Sciatic nerve (tissue), 2 donors: Measurements from ENCODE around the gene SLC35E2B. TPM values are rescaled to one million over a fixed set of nuclear protein-coding genes. Genes with fewer than 3 reads are reported as not detected.

ENCODE experiments used
- ATAC-seq: fragments of 200-7000 bp; cut with Tn5 transposase; one replicate; pipeline ENCODE4 v1.9.1; 2020; ENCODE audit warnings: mild to moderate bottlenecking, moderate library complexity
- DNase-seq: peaks from one replicate; pipeline ENCODE4 v3.0.0-alpha.2; 2020; ENCODE audit warnings: low spot score
- intact Hi-C: fragments of 100-400 bp; cut with DNase I; formaldehyde crosslinking; loops from one replicate; pipeline ENCODE4 v1.14.2; 2022
- total RNA-seq: library from RNA; stranded (reverse); fragmentation: NEBNext Ultra II Directional; extraction: Animal tissue kit (Norgen Biotek cat#: 25700); gene quantifications from one replicate; pipeline ENCODE4 v1.2.1, GENCODE V29; 2021
- donor health status: DM: no; HTN: no; CAD: no.
- donor health status: DM: no; HTN: no; CAD: no.

The SLC35E2B gene
- total RNA-seq, 1 donor from 2014 or later = 45.6 TPM

DNA sequence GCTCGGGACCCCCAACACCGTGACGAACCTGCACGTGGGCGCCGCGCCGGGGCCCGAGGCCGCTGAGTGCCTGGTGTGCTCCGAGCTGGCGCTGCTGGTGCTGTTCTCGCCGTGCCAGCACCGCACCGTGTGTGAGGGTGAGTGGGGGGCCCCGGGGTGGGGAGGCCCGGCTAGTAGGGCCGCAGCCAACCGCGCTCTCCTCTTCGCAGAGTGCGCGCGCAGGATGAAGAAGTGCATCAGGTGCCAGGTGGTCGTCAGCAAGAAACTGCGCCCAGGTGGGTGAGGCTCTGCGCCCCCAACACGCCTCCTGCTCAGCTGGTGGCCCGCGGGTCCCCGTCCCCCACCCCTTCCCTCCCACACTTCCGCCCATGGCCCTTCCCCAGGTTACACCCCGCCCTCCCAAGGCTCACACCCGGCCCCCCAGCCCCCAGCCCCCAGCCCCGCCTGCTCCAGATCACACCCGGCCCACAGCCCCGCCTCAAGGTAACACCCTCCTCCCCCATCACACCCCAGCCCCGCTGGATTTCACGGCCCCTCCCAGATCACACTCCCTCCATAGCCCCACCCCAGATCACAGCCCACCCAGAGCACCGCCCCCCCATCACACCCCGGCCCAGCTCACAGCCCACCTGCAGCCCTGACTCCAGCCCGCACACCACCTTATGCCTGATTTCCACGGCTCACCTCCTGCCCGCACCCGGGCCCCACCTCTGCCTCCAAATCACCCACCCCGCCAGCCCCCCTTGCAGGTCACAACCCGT lies 63.0 kb downstream of the SLC35E2B start:
- intact Hi-C loops = no loop called here
- DNase-seq = peak; percentile 61
- peak; percentile 1 for ATAC-seq

DNA sequence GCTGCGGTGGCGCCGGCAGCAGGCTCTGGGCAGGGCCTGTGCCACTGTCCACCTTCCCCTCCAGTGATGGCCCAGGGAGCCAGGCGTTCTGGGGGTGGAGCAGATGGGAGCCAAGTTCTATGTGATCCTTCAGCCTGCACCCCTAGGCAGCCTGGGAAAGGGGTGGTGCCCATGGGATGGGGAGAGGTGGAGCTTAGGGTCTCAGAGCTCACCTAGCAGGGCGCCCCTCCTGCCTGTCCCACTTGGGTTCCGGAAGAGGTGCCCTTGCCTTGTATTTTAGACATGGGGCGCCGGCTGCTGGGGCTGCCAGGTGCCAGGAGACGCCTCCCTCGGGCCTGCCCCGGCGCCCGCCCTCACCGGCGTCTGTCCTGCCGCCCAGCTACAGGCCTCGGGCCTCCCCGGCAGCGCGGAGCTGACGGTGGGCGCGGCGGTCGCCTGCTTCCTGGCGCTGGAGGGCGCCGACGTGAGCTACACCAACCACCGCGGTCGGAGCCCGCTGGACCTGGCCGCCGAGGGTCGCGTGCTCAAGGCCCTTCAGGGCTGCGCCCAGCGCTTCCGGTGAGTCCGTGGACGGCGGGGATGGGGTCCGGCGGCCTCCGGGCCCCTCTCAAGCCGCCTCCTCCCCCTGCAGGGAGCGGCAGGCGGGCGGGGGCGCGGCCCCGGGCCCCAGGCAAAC lies 63.7 kb downstream of the SLC35E2B start:
- DNase-seq = no peak
- no peak for ATAC-seq
- intact Hi-C loops = no loop called here

DNA sequence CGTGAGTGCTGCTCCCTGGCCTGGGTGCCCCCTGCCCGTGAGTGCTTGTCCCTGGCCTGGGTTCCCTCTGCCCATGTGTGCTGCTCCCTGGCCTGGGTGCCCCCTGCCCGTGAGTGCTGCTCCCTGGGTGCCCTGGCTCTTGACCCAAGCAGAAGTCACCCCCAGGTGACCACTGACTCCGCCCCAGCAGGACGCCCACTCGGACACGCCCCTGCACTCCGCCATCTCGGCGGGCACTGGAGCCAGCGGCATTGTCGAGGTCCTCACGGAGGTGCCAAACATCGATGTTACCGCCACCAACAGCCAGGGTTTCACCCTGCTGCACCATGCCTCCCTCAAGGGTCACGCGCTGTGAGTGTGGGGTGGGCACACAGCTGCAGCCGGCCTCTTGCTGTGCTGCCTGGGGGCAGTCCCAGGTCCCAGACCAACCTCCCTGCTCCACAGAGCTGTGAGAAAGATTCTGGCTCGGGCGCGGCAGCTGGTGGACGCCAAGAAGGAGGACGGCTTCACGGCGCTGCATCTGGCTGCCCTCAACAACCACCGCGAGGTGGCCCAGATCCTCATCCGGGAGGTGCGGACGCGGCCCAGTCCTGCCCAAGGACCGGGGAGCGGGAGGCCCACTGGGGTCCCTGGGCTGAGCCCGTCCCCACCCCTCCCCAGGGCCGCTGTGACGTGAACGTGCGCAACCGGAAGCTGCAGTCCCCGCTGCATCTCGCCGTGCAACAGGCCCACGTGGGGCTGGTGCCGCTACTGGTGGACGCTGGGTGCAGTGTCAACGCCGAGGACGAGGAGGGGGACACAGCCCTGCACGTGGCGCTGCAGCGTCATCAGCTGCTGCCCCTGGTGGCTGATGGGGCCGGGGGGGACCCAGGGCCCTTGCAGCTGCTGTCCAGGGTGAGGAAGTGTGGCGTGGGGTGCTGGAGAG lies 64.5 kb downstream of the SLC35E2B start:
- ATAC-seq = no peak
- intact Hi-C loops = no loop called here
- no peak for DNase-seq

DNA sequence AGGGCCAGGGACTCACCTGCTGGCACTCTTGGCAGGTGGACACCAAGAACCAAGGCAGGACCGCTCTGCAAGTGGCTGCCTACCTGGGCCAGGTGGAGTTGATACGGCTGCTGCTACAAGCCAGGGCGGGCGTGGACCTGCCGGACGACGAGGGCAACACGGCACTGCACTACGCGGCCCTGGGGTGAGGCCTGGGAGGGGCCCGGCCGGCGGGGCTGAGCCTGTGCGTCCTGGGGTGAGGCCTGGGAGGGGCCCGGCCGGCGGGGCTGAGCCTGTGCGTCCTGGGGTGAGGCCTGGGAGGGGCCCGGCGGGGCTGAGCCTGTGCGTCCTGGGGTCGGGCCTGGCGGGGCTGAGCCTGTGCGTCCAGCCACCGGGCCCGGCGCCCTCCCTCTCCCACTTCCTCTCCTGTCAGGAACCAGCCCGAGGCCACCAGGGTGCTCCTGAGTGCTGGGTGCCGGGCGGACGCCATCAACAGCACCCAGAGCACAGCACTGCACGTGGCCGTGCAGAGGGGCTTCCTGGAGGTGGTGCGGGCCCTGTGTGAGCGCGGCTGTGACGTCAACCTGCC lies 65.2 kb downstream of the SLC35E2B start:
- ATAC-seq (no peak), DNase-seq (no peak)
- intact Hi-C loops = no loop called here

DNA sequence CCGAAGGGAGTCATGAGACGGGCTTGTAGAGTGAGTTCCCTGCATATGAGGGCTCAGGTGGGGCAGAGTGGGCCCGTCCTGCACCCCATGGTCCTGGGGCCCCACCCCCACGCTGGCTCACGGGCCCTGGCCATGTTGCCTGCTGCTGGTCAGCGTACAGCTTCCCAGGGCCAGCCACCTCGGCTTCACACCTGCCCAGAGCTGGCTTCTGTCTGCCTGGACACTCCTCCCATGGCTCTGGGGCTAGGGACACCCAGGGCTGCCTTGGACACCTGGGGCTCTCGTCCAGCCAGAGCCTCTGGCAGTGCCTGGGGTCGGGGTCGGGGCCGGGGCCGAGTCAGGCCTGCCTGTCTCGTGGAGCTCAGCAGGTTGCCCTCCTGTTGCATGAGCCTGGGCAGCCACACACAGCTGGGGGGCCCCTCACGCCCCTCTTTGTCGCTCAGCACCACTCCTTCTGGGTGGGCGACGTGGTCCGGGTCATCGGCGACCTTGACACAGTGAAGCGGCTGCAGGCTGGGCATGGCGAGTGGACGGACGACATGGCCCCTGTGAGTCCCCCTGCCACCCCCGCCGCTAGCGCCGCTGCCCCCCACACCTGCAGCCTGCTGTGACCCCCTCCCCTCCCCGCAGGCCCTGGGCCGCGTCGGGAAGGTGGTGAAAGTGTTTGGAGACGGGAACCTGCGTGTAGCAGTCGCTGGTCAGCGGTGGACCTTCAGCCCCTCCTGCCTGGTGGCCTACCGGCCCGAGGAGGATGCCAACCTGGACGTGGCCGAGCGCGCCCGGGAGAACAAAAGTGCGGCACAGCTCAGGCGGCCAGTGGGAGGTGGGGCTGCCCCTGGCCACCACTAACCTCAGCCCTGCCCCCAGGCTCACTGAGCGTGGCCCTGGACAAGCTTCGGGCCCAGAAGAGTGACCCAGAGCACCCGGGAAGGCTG lies 66.1 kb downstream of the SLC35E2B start:
- no peak for DNase-seq
- intact Hi-C loops = no loop called here
- no peak for ATAC-seq

DNA sequence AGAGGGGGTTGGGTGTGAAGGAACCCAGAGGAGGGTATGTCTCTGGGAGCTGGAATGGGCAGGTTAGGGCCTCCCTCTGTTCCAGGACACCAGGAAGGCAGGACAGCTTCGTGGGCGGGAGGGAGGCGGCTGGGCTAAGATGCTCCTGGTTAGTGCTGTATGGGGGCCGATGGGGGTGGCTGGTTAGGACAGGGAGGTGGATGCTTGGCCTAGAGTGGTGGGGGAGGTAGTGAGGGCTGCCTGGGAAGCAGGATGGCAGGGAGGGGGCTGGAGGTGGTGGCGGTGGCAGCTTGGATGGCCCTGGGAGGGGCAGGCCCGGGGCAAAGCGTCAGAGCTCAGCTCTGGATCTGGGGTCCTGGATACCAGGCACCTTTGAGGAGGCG lies 66.8 kb downstream of the SLC35E2B start:
- DNase-seq (no peak), ATAC-seq (no peak)
- intact Hi-C loops = no loop called here

DNA sequence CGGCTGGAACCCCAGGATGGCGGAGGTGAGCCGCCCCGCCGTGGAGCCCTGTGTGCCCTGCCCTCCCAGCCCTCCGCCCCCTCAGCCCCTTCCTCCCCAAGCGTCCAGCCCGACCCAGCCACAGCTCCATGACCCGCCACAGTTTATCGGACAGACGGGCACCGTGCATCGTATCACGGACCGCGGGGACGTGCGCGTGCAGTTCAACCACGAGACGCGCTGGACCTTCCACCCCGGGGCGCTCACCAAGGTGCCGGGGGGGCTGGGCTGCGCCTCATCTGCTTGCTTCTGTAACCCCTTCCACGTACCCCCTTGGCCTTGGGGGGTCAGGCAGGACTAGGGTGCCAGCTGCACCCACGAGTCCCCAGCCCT lies 67.2 kb downstream of the SLC35E2B start:
- intact Hi-C loops = no loop called here
- DNase-seq (no peak), ATAC-seq (no peak)

DNA sequence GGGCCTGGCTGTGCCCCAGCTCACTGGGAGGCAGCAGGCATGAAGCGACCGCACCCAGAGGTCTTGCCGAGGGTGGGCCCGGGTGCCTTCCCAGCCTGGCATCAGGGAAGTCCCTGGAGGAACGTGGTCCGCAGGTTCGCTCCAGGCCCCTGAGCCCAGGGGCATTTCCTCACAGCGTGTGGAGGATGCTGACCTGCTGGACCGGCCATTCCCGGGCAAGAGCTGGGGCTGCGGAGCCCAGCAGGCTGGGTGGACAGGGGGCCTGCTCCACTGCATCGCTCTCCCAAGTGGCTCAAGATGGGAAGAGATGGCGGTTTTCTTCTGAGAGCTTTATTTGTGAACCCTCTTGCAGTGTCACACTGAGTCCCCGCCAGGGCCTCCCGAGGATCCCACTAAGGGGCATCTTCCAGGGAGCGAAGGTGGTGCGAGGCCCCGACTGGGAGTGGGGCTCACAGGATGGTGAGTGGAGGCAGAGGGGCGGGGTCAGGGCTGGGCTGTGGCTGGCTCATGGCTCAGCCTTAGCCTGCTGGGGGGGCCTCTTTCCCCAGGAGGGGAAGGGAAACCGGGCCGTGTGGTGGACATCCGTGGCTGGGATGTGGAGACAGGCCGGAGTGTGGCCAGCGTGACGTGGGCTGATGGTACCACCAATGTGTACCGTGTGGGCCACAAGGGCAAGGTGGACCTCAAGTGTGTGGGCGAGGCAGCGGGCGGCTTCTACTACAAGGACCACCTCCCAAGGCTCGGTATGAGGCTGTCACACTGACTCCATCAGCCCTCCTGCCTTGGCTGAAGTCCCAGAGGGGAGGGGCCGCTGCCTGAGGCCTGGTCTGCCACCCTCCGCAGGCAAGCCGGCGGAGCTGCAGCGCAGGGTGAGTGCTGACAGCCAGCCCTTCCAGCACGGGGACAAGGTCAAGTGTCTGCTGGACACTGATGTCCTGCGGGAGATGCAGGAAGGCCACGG lies 67.9 kb downstream of the SLC35E2B start:
- ATAC-seq (no peak), DNase-seq (no peak)
- intact Hi-C loops = no loop called here

DNA sequence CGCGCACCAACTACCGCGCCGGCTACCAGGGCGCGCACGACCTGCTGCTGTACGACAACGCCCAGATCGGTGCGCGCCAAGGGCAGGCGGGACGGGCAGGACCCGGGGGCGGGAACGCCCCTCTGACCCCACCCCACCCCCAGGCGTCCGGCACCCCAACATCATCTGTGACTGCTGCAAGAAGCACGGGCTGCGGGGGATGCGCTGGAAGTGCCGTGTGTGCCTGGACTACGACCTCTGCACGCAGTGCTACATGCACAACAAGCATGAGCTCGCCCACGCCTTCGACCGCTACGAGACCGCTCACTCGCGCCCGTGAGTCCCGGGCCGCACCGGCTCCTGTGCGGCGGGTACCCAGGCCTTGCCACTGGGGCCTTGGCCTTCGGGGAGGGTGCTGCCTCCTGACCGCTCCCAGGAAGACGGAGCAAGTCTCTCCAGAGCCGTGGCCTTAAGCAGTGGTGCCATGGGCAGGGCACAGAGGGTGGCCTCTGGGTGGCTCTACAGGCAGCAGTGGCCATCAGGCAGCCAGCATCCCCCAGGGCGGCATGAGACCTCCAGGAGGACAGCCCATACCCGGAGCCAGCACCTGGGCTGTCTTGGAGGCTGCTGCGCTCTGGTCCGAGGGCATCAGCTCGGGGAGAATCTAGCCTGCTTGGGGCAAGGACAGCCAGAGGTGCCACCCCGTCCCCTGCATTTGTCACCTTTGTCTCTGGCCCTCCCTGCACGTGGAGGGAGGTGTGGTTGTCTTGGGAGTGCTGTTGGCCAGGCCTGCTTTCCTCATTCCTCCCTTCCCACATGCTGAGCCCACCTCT lies 68.8 kb downstream of the SLC35E2B start:
- intact Hi-C loops = no loop called here
- ATAC-seq (no peak), DNase-seq (no peak)

DNA sequence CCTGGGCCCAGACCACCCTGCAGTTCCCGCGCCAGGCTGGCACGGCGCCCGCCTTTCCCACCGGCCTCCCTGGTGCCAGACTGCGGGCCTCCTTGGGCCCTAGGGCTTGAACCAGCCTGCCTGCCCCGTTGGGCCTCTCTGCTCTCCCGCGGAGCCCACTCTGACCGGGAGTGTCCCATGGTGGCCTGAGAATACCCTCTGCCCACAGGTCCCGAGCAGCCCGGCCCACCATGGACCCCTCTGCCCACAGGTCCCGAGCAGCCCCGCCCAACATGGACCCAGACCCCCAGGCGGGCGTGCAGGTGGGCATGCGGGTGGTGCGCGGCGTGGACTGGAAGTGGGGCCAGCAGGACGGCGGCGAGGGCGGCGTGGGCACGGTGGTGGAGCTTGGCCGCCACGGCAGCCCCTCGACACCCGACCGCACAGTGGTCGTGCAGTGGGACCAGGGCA lies 69.4 kb downstream of the SLC35E2B start:
- intact Hi-C loops = no loop called here
- no peak for DNase-seq

DNA sequence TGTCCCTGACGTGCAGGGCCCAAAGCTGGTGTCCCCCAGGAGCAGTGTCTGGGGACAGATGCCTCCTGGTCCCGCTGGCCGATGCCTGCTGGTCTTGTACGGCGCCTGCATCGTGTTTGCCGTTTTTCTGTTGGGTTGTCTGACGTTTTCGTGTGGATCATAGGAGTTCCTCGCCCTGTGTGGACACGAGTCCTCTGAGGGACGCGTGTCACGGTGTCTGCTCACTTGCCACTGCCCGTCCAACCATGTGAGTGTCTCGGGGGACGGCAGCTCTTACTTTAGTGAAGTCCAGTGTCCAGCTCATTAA lies 69.9 kb downstream of the SLC35E2B start:
- DNase-seq = no peak
- intact Hi-C loops = no loop called here
- ATAC-seq = no peak

More for the DNA sequence above, 69.4 kb downstream of the SLC35E2B start:
- no peak for ATAC-seq

DNA sequence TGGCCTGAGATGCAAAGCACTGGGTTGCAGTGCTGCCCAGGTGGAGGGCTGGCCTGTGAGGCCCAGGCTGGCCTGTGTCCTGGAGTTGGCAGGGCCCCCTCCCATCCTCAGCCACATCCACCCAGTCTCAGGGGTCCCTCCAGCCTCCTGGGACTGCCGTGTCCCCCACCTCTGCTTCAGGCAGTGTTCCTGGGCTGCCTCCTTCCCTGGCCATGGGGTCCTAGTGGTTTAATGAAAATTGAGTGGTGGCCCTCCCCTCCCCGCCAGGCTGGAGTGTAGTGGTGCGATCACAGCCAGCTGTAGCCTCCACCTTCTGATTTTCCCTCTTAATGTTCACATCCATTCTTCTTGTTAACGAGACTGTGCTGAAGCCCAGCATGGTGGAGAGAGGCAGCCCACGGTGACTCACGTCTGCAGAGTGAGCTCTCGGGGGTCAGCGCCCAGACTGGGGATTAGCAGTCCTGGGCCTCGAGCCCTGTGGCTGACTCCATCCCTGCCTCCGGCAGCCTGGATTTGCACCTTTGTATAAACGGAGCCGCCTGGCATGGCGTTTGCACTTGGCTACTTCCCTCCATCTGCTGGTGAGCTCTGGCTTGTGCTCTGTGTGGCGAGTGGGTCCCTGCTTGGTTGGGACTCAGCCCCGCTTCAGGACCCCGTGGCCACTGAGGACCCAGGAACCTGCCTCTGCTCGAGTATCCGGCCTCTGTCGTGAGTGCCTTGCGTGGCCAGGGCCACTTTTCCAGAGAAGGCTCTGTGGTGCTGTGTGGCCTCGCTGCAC lies 70.4 kb downstream of the SLC35E2B start:
- DNase-seq = no peak
- intact Hi-C loops = no loop called here
- no peak for ATAC-seq

DNA sequence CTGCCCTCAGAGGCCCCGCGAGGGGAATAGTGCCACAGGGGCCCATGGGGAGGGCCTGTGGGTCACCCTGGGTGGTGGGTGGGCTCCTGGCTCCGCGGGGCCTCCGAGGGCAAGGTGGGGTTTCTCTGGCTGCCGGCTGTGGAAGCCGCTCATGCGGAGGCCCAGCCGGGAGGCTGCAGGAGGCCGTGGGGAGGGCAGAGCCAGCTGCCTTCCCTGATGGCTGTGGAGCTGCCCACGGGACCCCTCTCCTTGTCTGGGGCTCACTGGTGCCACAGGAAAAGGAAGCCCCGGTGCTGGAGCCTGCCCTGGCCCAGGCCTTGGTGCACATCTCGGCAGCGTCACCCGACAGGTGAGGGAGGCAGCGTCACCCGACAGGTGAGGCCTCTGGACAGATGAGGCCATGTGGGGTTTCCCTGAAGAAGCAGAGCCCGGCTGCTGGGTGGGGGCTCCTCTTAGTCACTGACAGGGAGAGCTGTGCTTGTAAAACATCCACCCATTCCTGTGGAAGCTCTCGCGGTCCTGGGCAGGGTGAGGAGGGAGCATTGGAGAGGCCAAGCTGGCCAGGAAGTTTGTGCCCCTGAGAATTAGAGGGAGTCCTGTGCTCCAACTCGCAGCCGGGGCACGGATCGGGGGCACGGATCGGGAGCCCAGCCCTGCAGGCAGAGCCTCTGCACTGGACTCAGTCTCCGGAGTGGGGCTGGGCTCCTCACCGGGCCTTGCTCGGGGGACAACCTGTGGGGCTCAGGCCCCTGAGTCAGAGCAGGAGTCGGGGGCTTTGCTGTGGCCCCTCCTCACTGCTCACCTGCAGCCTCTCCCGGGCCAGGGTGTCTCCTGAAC lies 71.2 kb downstream of the SLC35E2B start:
- no peak for ATAC-seq
- intact Hi-C loops = no loop called here
- DNase-seq = no peak

DNA sequence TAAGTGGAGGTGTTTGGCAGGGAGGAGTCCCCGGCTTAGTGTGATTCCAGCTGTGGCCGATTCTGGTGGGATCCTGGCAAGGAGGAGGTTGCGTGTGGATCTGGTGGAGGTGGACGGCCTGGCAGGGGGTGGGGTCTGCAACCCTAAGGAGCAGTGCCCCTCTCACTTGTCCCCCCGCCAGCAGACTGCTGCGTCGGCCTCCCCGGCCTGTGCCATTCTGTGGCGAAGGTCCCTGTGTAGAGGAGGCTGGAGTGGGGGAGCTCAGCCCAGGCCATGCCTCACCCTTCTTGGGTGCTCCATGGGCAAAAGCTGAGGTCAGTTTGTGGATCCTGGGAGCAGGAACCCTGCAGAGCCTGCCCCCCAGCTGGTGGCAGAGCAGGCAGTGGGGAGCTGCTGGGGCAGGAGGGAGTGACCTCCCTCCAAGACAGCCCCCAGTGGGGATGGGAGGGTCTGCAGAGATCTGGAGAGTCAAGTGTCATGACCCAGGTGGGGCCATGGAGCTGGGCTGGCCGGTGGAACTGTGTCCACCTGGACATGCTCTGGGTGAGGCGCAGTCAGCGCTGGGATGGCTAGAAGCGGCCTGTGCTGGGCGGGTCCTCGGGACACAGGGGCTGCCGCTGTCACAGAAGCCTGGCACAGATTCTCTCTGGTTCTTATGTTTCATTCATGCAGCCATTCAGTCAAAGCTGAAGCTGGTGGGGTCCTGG lies 72.0 kb downstream of the SLC35E2B start:
- ATAC-seq (no peak), DNase-seq (no peak)
- intact Hi-C loops = no loop called here
